Thoracic aorta (tissue), 2 donors: ENCODE data around the gene CHKB. TPM values are rescaled to one million over a fixed set of nuclear protein-coding genes. Genes with fewer than 3 reads are reported as not detected.

Experiments
- ATAC-seq: fragments of 150-250 bp; one replicate; pipeline ENCODE4 v1.8.0; 2017; ENCODE audit warnings: low read depth; ENCODE audit not compliant: insufficient number of reproducible peaks, low FRiP score
- DNase-seq: peaks from one replicate; pipeline ENCODE4 v3.0.0-alpha.2; 2020; ENCODE audit warnings: low spot score
- H3K27ac ChIP-seq, 2 donors: fragments of 200-600 bp; sonication (generic); 1 replicate in 1 of 2; 2 replicates in 1 of 2; pipeline ENCODE4 v1.5.1; 2016; ENCODE audit warnings: mild to moderate bottlenecking in 2 of 2, moderate library complexity in 2 of 2
- H3K27me3 ChIP-seq: fragments of 200-600 bp; sonication (generic); replicated peaks from 2 replicates; pipeline ENCODE4 v1.6.0; 2016; ENCODE audit warnings: mild to moderate bottlenecking; ENCODE audit not compliant: insufficient read depth
- H3K36me3 ChIP-seq: fragments of 200-600 bp; sonication (generic); one replicate; pipeline ENCODE4 v1.5.1; 2016
- H3K4me1 ChIP-seq, 2 donors: fragments of 200-600 bp; sonication (generic); 1 replicate in 1 of 2; 2 replicates in 1 of 2; pipeline versions ENCODE4 v1.5.1 to v1.6.0; 2016; ENCODE audit warnings: low read depth in 2 of 2, mild to moderate bottlenecking in 1 of 2; ENCODE audit not compliant: control insufficient read depth in 1 of 2
- H3K4me3 ChIP-seq: fragments of 200-600 bp; sonication (generic); 2 replicates; pipeline ENCODE4 v1.5.1; 2016; ENCODE audit warnings: mild to moderate bottlenecking
- H3K9me3 ChIP-seq: fragments of 200-600 bp; sonication (generic); 2 replicates; pipeline ENCODE4 v1.5.1; 2016
- CTCF ChIP-seq: fragments of 200-600 bp; sonication (generic); IDR thresholded peaks from one replicate; pipeline ENCODE4 v1.5.1; 2019; ENCODE audit warnings: antibody characterized with exemption
- total RNA-seq, 2 donors: library from RNA; depleted of rRNA; stranded (reverse); fragments of >200 nt; gene quantifications; one replicate each; pipeline versions ENCODE4 v1.1.0 to v1.2.3, GENCODE V29; 2016

The CHKB gene
- total RNA-seq, 2 donors from 2014 or later = 52.6 to 78.7 TPM

- ATAC-seq = no peak
- peaks cover 4 to 10% of the 10 kb centered on the region in 2 donors for H3K4me1 ChIP-seq
- no peaks in the 10 kb centered on the region for H3K9me3 ChIP-seq
- no peaks in the 10 kb centered on the region for H3K36me3 ChIP-seq
- no peaks in the 10 kb centered on the region for H3K27me3 ChIP-seq
- H3K27ac ChIP-seq = no peak overlapping the region
- no peak overlapping the region for H3K4me3 ChIP-seq
- no peak for DNase-seq
- TF ChIP-seq CTCF = no peak
Observed at GRCh38 chr22:50587407-50587806, 4.8 kb upstream of the CHKB start.

- Histone ChIP-seq H3K27ac (no peak overlapping the region), H3K4me3 (no peak overlapping the region), H3K4me1 (peaks cover 4 to 16% of the 10 kb centered on the region in 2 donors), H3K36me3 (no peaks in the 10 kb centered on the region), H3K9me3 (no peaks in the 10 kb centered on the region), H3K27me3 (no peaks in the 10 kb centered on the region)
- no peak for TF ChIP-seq CTCF
- ATAC-seq = no peak
- no peak for DNase-seq
Observed at GRCh38 chr22:50586416-50586815, 3.8 kb upstream of the CHKB start.

- no peak overlapping the region for H3K27ac ChIP-seq
- H3K4me3 ChIP-seq = no peak overlapping the region
- peaks cover 4 to 20% of the 10 kb centered on the region in 2 donors for H3K4me1 ChIP-seq
- DNase-seq = no peak
- no peaks in the 10 kb centered on the region for H3K9me3 ChIP-seq
- no peak for TF ChIP-seq CTCF
- no peaks in the 10 kb centered on the region for H3K27me3 ChIP-seq
- no peaks in the 10 kb centered on the region for H3K36me3 ChIP-seq
- no peak for ATAC-seq
Observed at GRCh38 chr22:50585781-50586180, 3.1 kb upstream of the CHKB start.

GRCh38 chr22:50585238-50585637 is 2.6 kb upstream of the CHKB start:
- no peak for ATAC-seq

More at GRCh38 chr22:50585238-50585637, 2.6 kb upstream of the CHKB start:
- Histone ChIP-seq H3K36me3 (no peaks in the 10 kb centered on the region), H3K9me3 (no peaks in the 10 kb centered on the region), H3K4me1 (peaks cover 4 to 20% of the 10 kb centered on the region in 2 donors), H3K4me3 (no peak overlapping the region), H3K27me3 (no peaks in the 10 kb centered on the region), H3K27ac (no peak overlapping the region)
- no peak for DNase-seq
- TF ChIP-seq CTCF = no peak
